HK-2 (cell line): ENCODE results near the gene ZC3H7B.
A peak's percentile ranks its signal among the peaks of the same experiment; 100 is the strongest.
"Not testable (repeated sequence)": the region's sequence is repeated elsewhere in the genome, so short reads cannot be mapped to it uniquely, and the experiment has no call there.

Experiments
- DNase-seq: peaks from one replicate; pipeline ENCODE4 v3.0.0-alpha.2; 2018; ENCODE audit not compliant: unreplicated experiment

The ZC3H7B gene

DNA sequence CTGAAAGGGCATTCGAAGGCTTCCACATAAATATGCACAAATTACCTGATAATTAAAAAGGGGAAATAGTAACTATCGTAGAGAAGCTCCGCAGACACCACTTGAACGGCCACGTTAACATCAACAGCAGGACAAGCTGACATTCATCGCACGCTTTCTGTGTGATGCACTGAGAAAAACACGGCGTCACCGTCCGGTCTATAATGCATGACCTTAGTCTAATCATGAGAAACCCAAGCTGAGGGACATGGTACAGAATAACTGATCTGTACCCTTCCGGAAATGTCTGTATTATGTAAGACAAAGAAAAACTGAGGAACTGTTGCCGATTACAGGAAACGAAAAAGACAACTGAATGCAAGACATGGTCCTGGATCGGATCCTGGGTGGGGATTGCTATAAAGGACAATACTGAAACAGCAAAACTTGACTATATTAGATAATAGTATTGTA, 14.7 kb upstream of the ZC3H7B start:
- peak; percentile 47 for DNase-seq

- DNase-seq = peak; percentile 56
Observed at GRCh38 chr22:41288245-41288946, 12.9 kb upstream of the ZC3H7B start.

DNA sequence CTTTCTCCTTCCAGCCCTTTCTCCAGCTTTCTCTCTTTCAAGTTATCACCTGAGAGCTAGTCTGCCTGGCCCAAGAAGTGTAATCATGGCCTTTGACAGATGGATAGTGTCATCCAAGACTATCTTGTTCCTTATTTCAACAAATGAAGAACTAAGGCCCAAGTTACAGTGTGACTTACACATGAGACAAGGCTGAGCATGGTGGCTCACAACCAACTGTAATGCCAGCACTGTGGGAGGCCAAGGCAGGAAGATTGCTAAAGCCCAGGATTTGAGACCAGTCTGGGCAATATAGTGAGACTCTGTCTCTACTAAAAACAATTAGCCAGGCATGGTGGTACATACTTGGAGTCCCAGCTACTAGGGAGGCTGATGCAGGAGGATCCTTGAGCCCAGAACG, 11.7 kb upstream of the ZC3H7B start:
- no peak for DNase-seq

DNA sequence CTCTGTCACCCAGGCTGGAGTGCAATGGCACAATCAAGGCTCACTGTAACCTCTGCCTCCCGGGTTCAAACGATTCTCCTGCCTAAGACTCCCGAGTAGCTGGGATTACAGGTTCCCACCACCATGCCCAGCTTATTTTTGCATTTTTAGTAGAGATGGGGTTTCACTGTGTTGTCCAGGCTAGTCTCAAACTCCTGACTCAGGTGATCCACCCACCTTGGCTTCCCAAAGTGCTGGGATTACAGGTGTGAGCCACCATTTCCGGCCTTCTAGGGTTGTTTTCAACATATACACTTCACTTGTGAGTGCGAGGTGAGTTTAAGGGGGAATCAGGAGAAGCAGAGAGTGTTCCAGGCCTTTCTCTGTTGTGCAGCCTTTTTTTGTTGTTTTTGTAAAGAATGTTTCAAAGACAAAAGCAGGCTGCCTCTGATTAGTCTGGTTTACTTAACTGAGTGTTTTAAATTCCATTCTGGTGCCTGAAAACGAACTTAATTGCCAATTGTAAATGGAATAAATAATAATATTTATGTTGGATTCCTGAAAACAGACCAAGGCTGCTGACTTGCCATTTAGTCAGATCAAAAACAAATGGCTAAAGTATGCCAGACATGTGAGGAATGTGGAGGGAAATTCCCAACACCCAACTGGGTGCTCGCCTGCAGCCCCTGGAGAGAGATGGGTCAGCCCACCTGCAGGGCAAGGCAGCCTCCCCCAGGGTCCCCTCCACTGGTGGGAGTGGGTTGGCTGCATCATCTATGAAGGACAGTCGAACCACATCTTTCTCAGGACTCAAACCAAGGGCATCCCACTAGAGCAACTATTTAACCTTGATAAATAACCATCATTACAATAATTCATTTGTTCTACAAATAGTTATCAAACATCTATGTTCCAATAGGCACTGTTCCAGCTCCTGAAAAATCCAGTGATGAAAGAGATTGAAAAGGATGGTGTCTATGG, 10.8 kb upstream of the ZC3H7B start:
- peak; percentile 68 for DNase-seq

- not testable (repeated sequence) for DNase-seq
Observed at GRCh38 chr22:41294816-41295215, 6.5 kb upstream of the ZC3H7B start.

DNA sequence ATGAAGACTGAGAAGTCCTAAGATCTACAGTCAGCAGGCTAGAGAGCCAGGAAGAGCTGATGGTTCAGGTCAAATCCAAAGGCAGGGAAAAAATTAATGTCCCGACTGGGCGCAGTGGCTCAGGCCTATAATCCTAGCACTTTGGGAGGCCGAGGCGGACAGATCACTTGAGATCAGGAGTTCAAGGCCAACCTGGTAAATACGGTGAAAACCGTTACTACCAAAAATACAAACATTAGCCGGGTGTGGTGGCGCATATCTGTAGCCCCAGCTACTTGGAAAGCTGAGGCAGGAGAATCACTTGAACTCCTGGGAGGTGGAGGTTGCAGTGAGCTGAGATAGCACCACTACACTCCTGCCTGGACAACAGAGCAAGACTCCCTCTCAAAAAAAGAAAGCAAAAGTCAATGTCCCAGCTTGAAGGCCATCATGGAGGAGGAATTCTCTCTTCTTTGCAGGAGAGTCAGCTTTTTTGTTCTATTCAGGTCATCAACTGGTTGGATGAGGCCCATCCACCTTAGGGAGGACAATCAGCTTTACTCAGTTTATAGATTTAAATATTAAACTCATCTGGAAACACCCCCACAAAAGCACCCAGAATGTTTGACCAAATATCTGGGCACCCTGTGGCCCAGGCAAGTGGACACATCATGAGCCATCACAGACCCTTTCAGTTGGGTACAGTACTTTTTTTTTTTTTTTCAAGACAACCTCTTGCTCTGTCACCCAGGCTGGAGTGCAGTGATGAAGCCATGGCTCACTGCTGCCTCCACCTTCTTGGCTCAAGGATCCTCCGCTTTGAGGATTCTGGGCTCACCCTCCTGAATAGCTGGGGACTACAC, 4.3 kb upstream of the ZC3H7B start:
- no peak for DNase-seq

GRCh38 chr22:41300661-41301060, 664 bp upstream of the ZC3H7B start:
- DNase-seq = no peak

DNA sequence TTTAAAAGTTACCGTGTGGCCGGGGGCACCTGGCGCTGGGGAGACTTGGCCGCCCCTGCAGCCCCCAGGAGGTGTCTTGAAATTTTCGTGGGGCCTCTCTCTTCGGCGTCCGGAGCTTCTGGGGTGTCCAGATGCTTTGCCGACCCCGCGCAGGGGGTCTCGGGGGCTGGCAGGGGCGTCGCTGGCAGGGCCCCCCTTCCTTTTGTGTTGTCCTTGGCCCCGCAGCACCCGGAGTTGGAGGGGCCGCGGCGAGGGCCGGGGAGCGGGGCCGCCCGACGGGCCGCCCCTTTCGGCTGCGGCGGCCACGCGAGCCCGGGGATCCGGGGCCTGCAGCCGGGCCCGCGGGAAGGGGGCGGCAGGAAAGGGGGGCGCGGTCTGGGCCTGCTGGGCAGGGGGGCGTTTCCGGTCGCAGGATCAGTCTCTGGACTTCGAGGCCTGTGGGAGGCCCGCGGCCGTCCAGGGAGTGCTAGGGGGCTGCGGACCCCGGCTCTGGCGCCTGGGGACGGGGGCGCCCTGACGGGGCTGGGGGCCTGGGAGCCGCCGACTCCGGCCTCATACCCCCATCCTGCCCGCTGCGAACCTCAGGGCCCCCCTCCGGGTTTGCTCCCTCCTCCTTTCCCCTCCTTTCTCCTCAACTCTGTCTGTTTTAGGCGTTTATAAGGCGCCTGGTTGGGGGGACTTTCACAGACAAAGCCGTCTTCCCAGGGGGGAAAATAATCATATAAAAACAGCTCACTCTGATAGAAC, 869 bp downstream of the ZC3H7B start:
- no peak for DNase-seq

DNA sequence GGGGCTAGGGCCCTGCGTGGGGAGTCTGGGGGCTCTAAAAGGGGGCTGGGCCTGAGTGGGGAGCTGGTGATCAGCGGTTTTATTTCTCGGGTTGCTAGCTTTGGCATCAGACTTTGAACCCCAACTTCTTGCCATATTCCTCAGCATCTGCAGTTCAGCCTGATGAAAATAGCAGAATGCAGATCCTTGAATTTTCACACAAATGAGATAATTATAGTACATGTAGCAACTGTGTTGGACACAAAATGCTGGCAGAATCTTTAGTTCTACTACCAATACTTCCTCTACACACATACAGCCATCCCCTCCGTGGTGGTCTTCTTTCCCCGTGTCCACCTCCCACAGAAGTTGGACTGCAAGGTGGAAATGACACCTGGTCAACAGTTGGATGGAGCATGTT, 1.5 kb downstream of the ZC3H7B start:
- no peak for DNase-seq

- DNase-seq = peak; percentile 54
Observed at GRCh38 chr22:41305646-41306045, 4.3 kb downstream of the ZC3H7B start.

DNA sequence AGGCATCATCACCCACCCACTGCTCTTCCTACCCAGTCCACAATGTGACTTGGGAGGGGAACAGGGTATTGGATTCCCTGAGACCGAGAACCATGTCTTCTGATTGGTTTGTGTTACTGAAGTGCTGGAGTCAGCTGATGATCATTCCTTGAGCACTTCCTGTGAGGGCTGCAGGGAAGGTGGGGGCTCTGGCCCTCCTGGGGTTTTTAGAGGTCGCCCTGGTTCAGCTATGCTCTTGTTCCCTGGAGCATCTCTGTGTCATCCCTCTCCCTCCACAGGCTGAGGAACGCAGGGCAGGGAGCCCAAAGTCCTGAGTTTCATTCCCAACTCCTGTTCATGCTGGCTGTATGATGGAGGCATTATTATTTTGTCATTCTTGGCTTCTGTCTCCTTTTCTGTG, 6.7 kb downstream of the ZC3H7B start:
- DNase-seq = no peak

- no peak for DNase-seq
Observed at GRCh38 chr22:41308544-41308947, 7.2 kb downstream of the ZC3H7B start.

DNA sequence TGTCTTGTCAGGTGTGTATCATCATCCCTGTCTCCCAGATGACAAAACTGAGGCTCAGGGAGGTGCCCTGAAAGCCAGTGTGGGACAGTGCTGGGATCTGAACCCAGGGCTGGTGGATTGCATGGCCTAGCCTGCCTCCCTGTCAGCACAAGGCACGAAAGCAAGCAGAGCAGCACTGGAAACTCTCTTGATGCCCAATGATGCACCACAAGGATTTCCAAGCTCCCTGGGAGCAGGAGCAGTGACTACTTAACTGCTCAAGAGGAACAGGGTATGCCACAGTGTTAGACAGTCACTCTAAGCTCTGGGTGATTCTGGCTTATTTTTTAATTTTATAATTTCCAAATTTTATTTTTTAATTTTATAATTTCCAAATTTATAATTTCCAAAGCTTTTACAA, 9.0 kb downstream of the ZC3H7B start:
- no peak for DNase-seq

DNA sequence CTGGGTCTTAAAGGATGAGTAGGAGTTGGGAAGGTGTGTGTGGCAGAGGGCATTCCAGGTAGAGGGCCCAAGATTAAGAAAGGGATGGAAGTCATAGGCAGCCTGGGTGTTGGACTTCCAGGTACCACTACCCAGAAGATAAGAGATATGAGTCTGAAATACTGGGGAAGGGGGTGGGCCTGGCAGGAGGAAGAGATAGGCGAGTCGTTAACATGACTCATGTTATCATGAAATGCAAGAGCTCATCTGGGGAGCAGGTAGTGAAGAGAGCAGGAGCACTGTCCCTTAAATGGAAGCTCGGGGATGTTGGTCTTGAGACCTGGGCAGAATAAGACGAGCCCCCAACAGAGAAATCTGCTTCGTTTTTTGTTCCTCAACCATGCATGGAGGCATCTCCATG, 10.2 kb downstream of the ZC3H7B start:
- no peak for DNase-seq

GRCh38 chr22:41314821-41315220, 13.5 kb downstream of the ZC3H7B start:
- no peak for DNase-seq

- DNase-seq = no peak
Observed at GRCh38 chr22:41315586-41315985, 14.3 kb downstream of the ZC3H7B start.

DNA sequence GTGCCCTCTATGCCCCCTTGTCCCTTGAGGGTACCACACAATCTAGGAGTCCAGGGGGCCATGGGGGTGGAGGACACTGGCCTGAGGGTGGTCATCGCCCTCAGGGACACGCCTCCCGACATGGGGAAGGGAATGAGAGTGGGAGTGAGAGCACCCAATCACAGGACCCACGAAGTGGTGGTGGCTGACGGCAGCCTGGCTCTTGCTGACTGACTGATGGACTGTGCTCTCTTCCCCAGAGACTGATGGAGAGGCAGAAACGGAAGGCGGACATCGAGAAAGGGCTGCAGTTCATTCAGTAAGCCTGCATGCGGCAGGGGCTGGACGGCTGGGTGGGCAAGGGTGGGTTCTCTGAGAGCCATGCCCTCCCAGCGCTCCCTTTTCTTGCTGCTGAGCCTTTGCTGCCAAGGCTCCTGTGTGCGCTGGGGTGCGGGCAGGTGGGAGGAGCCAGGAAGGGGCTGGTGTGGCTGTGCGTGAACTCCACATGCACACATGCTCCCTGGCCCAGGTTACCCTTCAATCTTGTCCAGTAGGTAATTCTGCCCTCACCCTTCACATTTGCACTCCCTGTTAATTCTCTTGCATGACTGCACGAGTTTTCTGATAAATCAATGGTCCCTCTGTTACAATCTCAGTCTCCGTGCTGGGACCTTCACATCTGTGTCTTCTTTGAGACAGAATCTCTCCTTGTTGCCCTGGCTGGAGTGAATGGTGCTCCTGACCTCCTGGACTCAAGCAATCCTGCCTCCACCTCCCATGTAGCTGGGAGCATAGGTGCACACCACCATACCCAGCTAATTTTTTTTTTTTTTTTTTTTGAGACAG, 19.3 kb downstream of the ZC3H7B start:
- no peak for DNase-seq

DNA sequence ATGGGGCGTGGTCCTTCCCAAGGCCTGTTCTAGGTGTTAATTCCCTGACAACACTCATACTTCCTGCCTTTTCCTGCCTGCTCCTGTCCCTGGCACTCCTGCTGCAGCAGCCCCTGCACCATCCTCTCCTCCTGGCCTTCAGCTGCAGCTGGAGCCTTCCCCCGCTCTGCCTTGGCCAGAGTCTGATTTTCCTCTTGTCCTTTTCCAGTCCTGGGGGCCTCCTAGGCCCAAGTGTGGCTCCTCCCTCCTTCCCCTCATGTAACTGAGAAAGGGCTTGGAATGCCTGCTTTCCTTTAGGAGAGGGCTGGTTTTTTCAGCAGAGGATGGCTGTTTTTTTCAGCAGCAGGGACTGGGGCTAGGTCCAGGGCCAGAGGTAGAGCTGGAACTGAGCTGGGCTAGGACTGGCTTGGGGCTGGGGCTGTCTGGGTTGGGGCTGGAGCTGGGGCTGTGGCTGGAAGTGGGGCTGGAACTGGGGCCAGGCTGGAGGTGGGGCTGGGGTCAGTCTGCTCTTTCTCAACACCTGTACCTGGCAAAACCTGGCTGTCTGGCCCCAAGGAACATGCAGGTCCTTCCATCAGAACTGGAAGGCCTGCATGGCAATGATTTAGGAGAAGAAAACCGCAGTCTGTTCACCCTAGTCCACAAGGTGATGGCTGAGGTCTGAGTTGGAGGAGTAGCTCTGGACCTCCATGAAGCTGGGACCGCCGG, 23.6 kb downstream of the ZC3H7B start:
- DNase-seq = no peak

DNA sequence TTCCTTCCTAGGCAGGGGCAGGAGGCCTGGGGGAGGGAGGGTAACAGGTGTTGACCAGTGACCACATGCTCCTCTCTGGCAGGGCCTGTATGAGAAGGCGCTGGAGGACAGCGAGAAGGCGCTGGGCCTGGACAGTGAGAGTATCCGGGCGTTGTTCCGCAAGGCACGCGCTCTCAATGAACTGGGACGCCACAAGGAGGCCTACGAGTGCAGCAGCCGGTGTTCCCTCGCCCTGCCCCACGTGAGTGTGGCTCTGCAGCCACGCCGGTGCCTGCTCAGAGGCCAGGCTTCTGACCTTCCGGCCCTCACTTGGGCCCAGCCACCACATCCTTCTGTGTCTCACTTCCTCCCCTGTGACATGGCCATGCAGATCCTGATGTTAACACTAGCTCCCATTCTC, 25.8 kb downstream of the ZC3H7B start:
- DNase-seq = no peak

- no peak for DNase-seq
Observed at GRCh38 chr22:41330169-41330568, 28.8 kb downstream of the ZC3H7B start.
